Fibroblast of peridontal ligament (primary cell): ENCODE data around the gene STK10.
A peak's percentile ranks its signal among the peaks of the same experiment; 100 is the strongest.

Experiments used
- DNase-seq: peaks from one replicate; pipeline ENCODE4 v3.0.0-alpha.2; 2010; ENCODE audit errors: extremely low read depth

STK10 gene

GRCh38 chr5:172008689-172009141 is 179.3 kb downstream of the STK10 start:
- DNase-seq, result no peak

DNA sequence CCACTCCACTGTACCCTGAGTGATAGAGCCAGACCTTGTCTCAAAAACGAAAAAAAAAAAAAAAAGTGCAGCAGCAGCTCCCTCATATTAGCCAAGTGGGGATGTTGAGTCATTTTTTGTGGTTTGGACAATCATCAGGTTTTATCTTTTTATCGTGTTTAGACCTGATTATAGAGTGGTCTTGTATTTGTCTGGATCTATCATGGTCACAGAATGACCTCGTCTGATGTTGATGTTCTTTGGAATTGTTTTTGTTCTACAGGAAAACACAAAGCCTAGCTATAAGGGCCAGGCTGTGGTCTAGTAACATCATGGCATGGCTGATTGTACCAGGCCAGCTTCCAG is 179.9 kb downstream of the STK10 start:
- DNase-seq, result peak; percentile 44

DNA sequence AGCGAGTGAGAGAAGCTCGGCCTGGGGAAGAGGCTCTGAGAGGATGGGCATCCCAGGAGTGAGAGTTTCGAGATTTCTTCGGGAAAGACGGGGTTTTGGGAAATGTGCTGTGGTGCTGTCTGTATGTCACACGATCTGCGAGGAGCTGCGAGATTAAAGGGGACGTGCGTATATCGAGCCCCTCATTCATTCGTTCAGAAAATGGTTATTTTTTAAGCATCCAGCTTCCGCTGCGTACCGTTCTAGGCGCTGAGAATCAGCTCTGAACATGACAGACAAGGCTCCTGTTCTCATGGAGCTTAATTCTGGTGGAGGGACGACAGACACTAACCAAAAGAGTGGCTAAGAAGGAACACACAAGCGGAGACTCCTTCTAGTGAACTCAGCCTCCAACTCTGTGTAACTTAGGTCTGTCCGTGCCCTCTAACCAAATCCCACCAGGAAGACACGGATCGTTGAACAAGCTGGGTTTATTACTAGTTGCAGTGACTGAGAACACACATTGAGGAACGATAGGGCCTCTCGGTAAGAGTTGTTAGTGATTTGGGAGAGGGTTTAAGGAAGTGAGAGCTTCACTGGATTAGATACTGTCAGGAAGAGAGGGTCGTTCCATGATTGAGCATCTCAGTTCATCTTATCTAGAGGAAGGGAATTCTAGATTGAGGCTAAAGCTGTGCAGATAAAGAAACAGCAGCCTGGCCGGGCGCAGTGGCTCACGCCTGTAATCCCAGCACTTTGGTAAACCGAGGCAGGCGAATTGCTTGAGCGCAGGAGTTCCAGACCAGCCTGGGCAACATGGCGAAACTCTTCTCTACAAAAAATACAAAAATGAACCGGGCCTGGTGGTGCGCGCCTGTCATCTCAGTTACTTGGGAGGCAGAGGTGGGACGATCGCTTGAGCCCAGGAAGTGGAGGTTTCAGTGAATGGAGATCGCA is 180.6 kb downstream of the STK10 start:
- peak; percentile 32 for DNase-seq

DNA sequence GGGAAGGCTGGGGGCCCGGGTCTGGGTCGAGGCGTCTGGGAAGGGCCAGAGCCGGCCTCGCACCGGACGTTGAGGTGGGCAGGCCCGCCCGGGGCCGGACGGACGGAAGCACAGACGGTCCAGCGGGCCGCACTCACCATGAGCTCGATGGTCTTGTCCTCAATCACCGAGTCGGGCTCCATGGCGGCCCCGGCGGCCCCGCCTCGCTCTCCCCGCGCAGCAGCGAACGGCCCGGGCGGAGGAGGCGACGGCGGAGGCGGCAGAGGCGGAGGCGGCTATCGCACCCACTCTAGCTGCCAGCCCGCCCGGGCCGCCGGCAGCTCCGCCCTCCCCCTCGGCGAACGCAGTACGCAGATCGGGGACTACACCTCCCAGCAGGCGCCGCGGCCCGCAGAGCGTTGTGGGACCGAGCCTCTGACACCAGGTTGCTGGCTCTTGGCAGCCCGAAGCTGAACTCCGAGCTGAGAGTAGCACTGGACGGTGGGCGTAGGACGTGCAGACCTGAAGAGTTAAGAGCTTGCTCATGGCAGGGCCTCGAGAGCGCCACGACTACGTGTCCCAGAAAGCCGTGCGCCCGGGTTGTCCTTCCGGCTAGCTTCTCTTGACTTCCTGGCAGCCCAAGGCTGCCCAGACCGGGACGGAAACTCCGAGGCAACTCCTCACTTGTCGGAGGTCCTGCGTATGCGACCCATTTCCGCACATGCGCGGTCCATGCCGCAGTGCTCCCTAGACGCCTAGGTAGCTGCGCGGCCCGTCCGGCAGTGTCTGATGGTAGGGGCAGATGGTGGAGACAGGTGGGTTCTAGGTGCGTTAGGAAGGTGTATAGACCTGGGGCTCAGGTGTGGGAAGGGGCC is 181.5 kb downstream of the STK10 start, which contains the start of gene FBXW11:
FBXW11 (minus strand) TSS at position 318 of the 854 bp plus-strand sequence; CDS start at position 182, 136 bp downstream.
- peak; percentile 94 for DNase-seq

DNA sequence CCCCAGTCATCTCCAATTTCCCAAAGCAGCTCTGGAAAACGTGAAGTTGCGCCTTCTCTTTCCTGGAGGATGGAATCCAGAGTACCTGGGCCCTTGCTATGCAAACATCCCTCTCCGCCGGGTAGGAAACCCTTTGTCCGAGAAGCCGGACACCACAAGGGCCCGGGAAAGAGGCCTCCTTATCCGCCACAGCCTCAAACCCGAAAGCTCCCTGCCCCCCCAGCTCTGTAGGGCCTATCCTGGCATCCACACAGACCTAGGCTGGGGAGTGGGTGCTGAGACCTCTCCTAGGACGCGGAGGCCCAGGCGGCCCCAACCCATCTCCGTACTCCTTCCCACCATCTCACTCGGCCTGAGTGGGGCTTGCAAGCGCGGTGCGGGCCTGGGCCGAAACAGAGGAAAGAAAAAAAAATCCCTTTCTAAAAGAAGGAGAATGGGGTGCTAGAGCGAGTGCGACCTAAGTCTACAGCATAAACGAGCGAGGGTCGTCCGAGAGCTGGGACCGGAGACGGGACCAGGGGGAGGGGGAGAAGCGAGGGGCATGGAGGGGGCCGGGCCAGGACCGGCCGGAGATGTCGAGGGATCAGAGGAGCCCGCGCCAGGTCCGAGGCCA is 182.2 kb downstream of the STK10 start:
- DNase-seq, result no peak

DNA sequence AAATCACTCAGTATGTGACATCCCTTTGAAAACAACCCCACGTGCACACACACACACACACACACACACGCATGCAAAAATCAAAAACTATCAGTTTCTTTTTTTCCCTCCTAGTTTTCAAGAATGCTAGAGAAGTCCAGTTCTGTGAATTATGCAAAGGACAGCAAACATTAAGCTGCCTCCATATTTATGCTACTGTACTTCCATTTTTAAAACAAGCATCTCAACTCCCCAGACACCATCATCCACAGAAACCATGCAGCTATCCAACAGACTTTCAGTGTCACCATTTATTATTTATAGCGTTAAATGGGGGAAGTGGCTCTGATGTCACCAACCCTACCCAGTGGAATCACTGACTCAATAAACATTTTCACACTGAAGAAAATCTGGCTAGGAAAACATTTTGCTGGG is 183.2 kb downstream of the STK10 start:
- no peak for DNase-seq

- peak; percentile 35 for DNase-seq
Observed at GRCh38 chr5:172003746-172004145, 184.3 kb downstream of the STK10 start.

- DNase-seq, result no peak
Observed at GRCh38 chr5:172002840-172003512, 185.0 kb downstream of the STK10 start.

DNA sequence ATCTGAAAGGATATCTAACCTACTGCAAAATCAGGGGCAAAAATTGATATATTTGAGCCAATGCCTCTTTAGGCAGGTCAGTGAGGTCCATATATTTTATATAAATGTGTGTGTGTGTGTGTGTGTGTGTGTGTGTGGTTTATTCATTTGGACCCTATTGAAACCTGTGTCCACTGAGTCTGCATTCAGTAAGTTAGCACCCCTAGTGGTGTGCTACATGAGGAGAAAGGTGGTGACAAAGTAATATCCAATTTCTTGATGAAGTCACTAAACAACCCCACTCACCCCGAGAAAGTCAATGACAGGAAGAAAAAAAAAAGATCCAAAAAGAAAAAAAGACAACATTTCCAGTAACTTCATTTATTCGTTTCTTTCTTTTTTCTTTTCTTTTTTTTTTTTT is 185.7 kb downstream of the STK10 start:
- no peak for DNase-seq

- no peak for DNase-seq
Observed at GRCh38 chr5:171999877-172000276, 188.1 kb downstream of the STK10 start.

- DNase-seq, result no peak
Observed at GRCh38 chr5:171999100-171999499, 188.9 kb downstream of the STK10 start.

GRCh38 chr5:171997011-171997410 is 191.0 kb downstream of the STK10 start:
- DNase-seq, result no peak

- no peak for DNase-seq
Observed at GRCh38 chr5:171992813-171993212, 195.2 kb downstream of the STK10 start.

DNA sequence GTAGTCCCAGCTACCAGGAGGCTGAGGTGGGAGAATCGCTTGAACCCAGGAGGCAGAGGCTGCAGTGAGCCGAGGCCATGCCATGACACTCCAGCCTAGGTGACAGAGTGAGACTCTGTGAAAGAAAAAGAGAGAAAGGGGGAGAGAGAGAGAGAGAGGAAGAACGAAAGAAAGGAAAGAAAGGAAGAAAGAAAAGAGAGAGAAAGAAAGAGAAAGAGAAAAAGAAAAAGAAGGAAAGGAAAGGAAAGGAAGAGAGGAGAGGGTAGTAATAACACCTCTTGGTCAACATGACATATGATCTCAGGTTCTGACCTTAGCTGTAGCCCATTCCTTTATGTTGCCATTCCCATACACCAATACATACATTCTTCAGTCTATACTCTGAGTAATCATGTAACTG is 195.7 kb downstream of the STK10 start:
- DNase-seq, result no peak
